ENCODE measurements around the gene IPO9.

- TF ChIP-seq POLR2A (IDR thresholded peaks at IDR 0.05) (no peak), CTCF (IDR thresholded peaks at IDR 0.05) (no peak), EP300 (IDR thresholded peaks at IDR 0.05) (no peak)
These were observed 18.2 kb downstream of the IPO9 start for GRCh38 chr1:201847150-201847549.
